Measurements from ENCODE around the gene NLRP9. TPM values are rescaled to one million over a fixed set of nuclear protein-coding genes. Genes with fewer than 3 reads are reported as not detected.
"Not testable (repeated sequence)": the region's sequence is repeated elsewhere in the genome, so short reads cannot be mapped to it uniquely, and the experiment has no call there.

Gene NLRP9
- total RNA-seq, 1 experiment from 2014 or later: not detected

- TF ChIP-seq YY1 (IDR thresholded peaks at IDR 0.05; ENCODE audit: extremely low read depth, insufficient replicate concordance, low read depth, low read length): no peak
- no peak for TF ChIP-seq ZFX (IDR thresholded peaks at IDR 0.05)
- TF ChIP-seq POLR2A (IDR thresholded peaks at IDR 0.05; ENCODE audit: borderline replicate concordance, extremely low read depth, insufficient read depth, insufficient read length): no peak
- TF ChIP-seq TCF7L2 (IDR thresholded peaks at IDR 0.05; ENCODE audit: borderline replicate concordance, extremely low read depth, insufficient read depth, insufficient read length): no peak
- no peak for TF ChIP-seq CBX3 (IDR thresholded peaks at IDR 0.05; ENCODE audit: low read depth)
Observed at GRCh38 chr19:55720801-55721200, 17.4 kb downstream of the NLRP9 start (continued).

GRCh38 chr19:55720214-55720746, 17.9 kb downstream of the NLRP9 start:
- H4K20me1 ChIP-seq (ENCODE audit: insufficient read depth): no peaks in the 10 kb centered on the region
- ChIA-PET RAD21 (ENCODE audit: low non-redundant PET in 1 of 2, low total read pairs in 2 of 2, uncharacterized antibody in 2 of 2, unreplicated experiment in 2 of 2) (no interaction called here), CTCF (interaction anchor here (1.7 kb wide), 1 partner anchor 16 kb away, joined by 4 read pairs; no protein-coding TSS in a partner anchor), POLR2A (no interaction called here)
- no peak overlapping the region for H3K4me3 ChIP-seq (replicated peaks in 1 of 2; ENCODE audit: low read depth in 1 of 2, low read length in 2 of 2)
- H3K27ac ChIP-seq (ENCODE audit: low read depth, low read length): no peak overlapping the region
- intact Hi-C loops (cut with micrococcal nuclease): no loop called here
- no peak overlapping the region for H3K9ac ChIP-seq (ENCODE audit: low read length)
- DNase-seq (ENCODE audit: low read depth, low spot score) (no peak), ATAC-seq (no peak)
- no peak overlapping the region for H2AFZ ChIP-seq (ENCODE audit: low read depth, low read length, poor library complexity, severe bottlenecking)
- no TSS peak for BruUV-seq (replicated peaks)
- H3K9me3 ChIP-seq (ENCODE audit: control insufficient read depth in 1 of 2, insufficient read depth in 1 of 2, low read depth in 1 of 2, low read length in 2 of 2): 0 out of 4 replicates have a peak, but pooled peaks cover 0 to 4% of the 10 kb centered on the region in 2 experiments
- H3K36me3 ChIP-seq (ENCODE audit: control insufficient read depth in 1 of 2, insufficient read depth in 2 of 2, low read length in 2 of 2): no peaks in the 10 kb centered on the region
- no peaks in the 10 kb centered on the region for H3K9me2 ChIP-seq (ENCODE audit: insufficient read depth)
- H3K4me2 ChIP-seq (ENCODE audit: low read length): no peak overlapping the region
- peaks cover 5% of the 10 kb centered on the region for H3K27me3 ChIP-seq (ENCODE audit: insufficient read depth, low read length)
- no peaks in the 10 kb centered on the region for H3K79me2 ChIP-seq (ENCODE audit: insufficient read depth, low read length)
- H3K4me1 ChIP-seq (ENCODE audit: control insufficient read depth in 1 of 2, insufficient read depth in 2 of 2, low read length in 2 of 2): no peaks in the 10 kb centered on the region
- no peak for TF ChIP-seq ZFX (IDR thresholded peaks at IDR 0.05)
- TF ChIP-seq EGR1 (IDR thresholded peaks at IDR 0.05; ENCODE audit: low read depth): no peak
- no peak for TF ChIP-seq SIN3A (IDR thresholded peaks at IDR 0.05; ENCODE audit: low read depth)
- no peak for TF ChIP-seq ZNF274 (IDR thresholded peaks at IDR 0.05; ENCODE audit: low read depth, low read length)
- no peak for TF ChIP-seq YY1 (IDR thresholded peaks at IDR 0.05; ENCODE audit: extremely low read depth, insufficient replicate concordance, low read depth, low read length)
- no peak for TF ChIP-seq POLR2A (IDR thresholded peaks at IDR 0.05; ENCODE audit: borderline replicate concordance, extremely low read depth, insufficient read depth, insufficient read length)

GRCh38 chr19:55717879-55718711, 20.1 kb downstream of the NLRP9 start:
- H3K4me3 ChIP-seq (replicated peaks in 1 of 2; ENCODE audit: low read depth in 1 of 2, low read length in 2 of 2); H3K27ac ChIP-seq (ENCODE audit: low read depth, low read length); H2AFZ ChIP-seq (ENCODE audit: low read depth, low read length, poor library complexity, severe bottlenecking); BruUV-seq (replicated peaks); POLR2A ChIA-PET; H3K36me3 ChIP-seq (ENCODE audit: control insufficient read depth in 1 of 2, insufficient read depth in 2 of 2, low read length in 2 of 2); H3K79me2 ChIP-seq (ENCODE audit: insufficient read depth, low read length); H3K9me2 ChIP-seq (ENCODE audit: insufficient read depth); H4K20me1 ChIP-seq (ENCODE audit: insufficient read depth); intact Hi-C loops (cut with micrococcal nuclease); H3K4me1 ChIP-seq (ENCODE audit: control insufficient read depth in 1 of 2, insufficient read depth in 2 of 2, low read length in 2 of 2); ATAC-seq; DNase-seq (ENCODE audit: low read depth, low spot score); RAD21 ChIA-PET (ENCODE audit: low non-redundant PET in 1 of 2, low total read pairs in 2 of 2, uncharacterized antibody in 2 of 2, unreplicated experiment in 2 of 2); H3K9ac ChIP-seq (ENCODE audit: low read length); H3K4me2 ChIP-seq (ENCODE audit: low read length); H3K9me3 ChIP-seq (ENCODE audit: control insufficient read depth in 1 of 2, insufficient read depth in 1 of 2, low read depth in 1 of 2, low read length in 2 of 2): not testable (repeated sequence)
- peaks cover 11% of the 10 kb centered on the region for H3K27me3 ChIP-seq (ENCODE audit: insufficient read depth, low read length)
- CTCF ChIA-PET: interaction anchor here (1.7 kb wide), 1 partner anchor 14 kb away, joined by 4 read pairs; no protein-coding TSS in a partner anchor
